ENCODE data around the gene KCNF1. TPM values are rescaled to one million over a fixed set of nuclear protein-coding genes. Genes with fewer than 3 reads are reported as not detected.

The KCNF1 gene
- total RNA-seq, 4 donors from 2014 or later: 0.19 TPM; not detected in 3

GRCh38 chr2:10890706-10891270, 20.9 kb upstream of the KCNF1 start:
- Histone ChIP-seq H3K4me1 (no peaks in the 10 kb centered on the region), H3K27ac (no peak overlapping the region), H3K36me3 (no peaks in the 10 kb centered on the region), H3K9me3 (no peaks in the 10 kb centered on the region), H3K4me3 (no peak overlapping the region), H3K27me3 (peaks cover 0 to 87% (median 0%) of the 10 kb centered on the region in 4 donors)
- no peak for DNase-seq
- intact Hi-C loops (cut with DNase I): no loop called here
- 66 to 78% methylated on average over 4 to 5 of the region's 8 CpGs for WGBS, 2 donors
- TF ChIP-seq CTCF (IDR thresholded peaks at IDR 0.05): no peak
- TF ChIP-seq POLR2A (IDR thresholded peaks at IDR 0.05): no peak

GRCh38 chr2:10891390-10891789, 20.3 kb upstream of the KCNF1 start:
- no peak for DNase-seq
- Histone ChIP-seq H3K27me3 (peaks cover 0 to 89% (median 0%) of the 10 kb centered on the region in 4 donors), H3K36me3 (no peaks in the 10 kb centered on the region), H3K9me3 (no peaks in the 10 kb centered on the region), H3K4me1 (no peaks in the 10 kb centered on the region), H3K27ac (no peak overlapping the region), H3K4me3 (no peak overlapping the region)
- intact Hi-C loops (cut with DNase I): no loop called here
- WGBS, 2 donors: 73% methylated on average over 6 of the region's 6 CpGs; no CpG with 5 or more reads in 1 of the 2 donors
- TF ChIP-seq CTCF (IDR thresholded peaks at IDR 0.05) (no peak), POLR2A (IDR thresholded peaks at IDR 0.05) (no peak)

- TF ChIP-seq CTCF (IDR thresholded peaks at IDR 0.05) (no peak), POLR2A (IDR thresholded peaks at IDR 0.05) (no peak)
- 66 to 86% methylated on average over 4 to 5 of the region's 5 CpGs for WGBS, 2 donors
- H3K4me1 ChIP-seq: no peaks in the 10 kb centered on the region
- H3K27me3 ChIP-seq: peaks cover 0 to 89% (median 0%) of the 10 kb centered on the region in 4 donors
- intact Hi-C loops (cut with DNase I): no loop called here
- no peak for DNase-seq
- no peaks in the 10 kb centered on the region for H3K9me3 ChIP-seq
- no peaks in the 10 kb centered on the region for H3K36me3 ChIP-seq
- H3K4me3 ChIP-seq: no peak overlapping the region
- H3K27ac ChIP-seq: no peak overlapping the region
Measured at GRCh38 chr2:10891848-10892247, 19.9 kb upstream of the KCNF1 start.

DNA sequence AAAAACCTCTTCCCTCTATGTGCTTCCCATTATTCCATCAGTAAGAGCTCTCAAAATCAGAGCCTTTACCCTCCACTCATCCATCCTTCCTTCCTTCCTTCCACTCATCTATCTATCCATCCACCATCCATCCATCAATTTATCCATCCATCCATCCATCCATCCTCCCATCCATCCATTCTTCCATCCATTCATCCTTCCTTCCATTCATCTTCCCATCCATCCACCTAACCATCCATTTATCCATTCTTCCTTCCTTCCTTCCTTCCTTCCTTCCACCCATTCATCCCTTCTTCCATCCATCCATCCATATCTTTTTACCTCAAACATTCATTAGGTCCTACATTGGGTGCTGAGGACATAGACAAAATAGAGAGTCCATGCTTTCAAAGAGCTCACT, 19.4 kb upstream of the KCNF1 start:
- DNase-seq: no peak
- Histone ChIP-seq H3K36me3 (no peaks in the 10 kb centered on the region), H3K9me3 (no peaks in the 10 kb centered on the region), H3K4me3 (no peak overlapping the region), H3K4me1 (no peaks in the 10 kb centered on the region), H3K27ac (no peak overlapping the region), H3K27me3 (peaks cover 0 to 85% (median 0%) of the 10 kb centered on the region in 4 donors)
- no peak for TF ChIP-seq CTCF (IDR thresholded peaks at IDR 0.05)
- intact Hi-C loops (cut with DNase I): no loop called here

- TF ChIP-seq CTCF (IDR thresholded peaks at IDR 0.05): no peak
- TF ChIP-seq POLR2A (IDR thresholded peaks at IDR 0.05): no peak
- intact Hi-C loops (cut with DNase I): no loop called here
- Histone ChIP-seq H3K4me1 (no peaks in the 10 kb centered on the region), H3K27me3 (peaks cover 0 to 81% (median 0%) of the 10 kb centered on the region in 4 donors), H3K27ac (no peak overlapping the region), H3K4me3 (no peak overlapping the region), H3K36me3 (no peaks in the 10 kb centered on the region), H3K9me3 (no peaks in the 10 kb centered on the region)
- DNase-seq: no peak
- WGBS, 2 donors: 87% methylated on average over 2 to 3 of the region's 5 CpGs
Measured at GRCh38 chr2:10892796-10893350, 18.9 kb upstream of the KCNF1 start.

All from esophagus squamous epithelium (tissue), 5 donors.